HG03025 (cell line): Measurements from ENCODE around the gene OR10R2.

Source experiments
- ATAC-seq: cut with Tn5 transposase; IDR thresholded peaks from one replicate; pipeline ENCODE4 v1.9.1; 2021; ENCODE audit warnings: mild to moderate bottlenecking, moderate library complexity; ENCODE audit not compliant: unreplicated experiment, low FRiP score

The OR10R2 gene

DNA sequence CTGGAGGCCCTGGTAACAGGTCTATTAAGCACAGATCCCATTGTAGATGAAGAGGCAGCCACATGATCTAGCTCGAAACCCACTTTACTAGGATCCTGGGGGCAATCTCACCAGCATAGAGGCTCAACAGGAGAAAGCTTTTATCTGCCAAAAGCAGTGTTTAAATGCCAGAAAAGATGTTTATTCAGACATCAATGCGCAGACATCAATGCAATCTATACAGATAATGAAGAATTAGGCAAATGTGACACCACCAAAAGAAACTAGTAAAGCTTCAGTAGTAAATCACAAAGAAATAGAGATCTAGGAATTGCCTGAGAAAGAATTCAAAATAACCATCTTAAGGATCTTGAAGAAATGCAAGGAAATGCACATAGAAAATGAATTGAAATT is 49.6 kb downstream of the OR10R2 start:
- no peak for ATAC-seq

DNA sequence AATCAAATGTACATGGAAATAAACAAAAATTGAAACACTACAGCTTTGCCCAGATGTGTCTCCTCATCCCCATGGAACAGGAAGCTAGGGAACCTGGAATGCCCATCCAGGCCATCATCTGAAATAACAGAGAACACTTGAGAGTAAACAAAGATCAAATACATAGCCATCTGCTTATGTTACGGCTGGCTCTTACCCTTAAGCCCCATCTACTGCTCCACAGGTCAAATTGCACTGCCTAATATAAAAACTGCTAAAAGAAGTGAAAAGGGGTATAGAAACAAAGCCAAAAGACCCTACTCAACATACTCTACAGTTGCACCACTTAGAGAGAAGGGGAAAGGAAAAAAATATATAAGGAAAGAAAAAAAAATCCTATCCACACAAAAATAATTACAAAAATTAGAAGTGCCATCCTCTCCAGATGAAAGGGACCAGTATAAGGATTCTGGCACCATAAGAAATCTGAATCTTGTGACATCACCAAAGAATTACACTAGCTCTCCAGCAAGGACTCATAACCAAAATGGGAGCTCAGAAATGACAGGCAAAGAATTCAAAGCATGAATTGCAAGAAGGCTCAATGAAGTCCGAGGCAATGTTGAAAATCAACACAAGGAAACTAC is 55.3 kb downstream of the OR10R2 start:
- no peak for ATAC-seq
